NB4 (cell line): Measurements from ENCODE around the gene OR5AL1.

ENCODE experiments used
- CTCF ChIP-seq: IDR thresholded peaks from one replicate; pipeline ENCODE4 v1.5.1; 2012; ENCODE audit warnings: low read depth, low read length
- MAX ChIP-seq: IDR thresholded peaks from 2 replicates; pipeline ENCODE4 v1.6.1; 2011; ENCODE audit warnings: low read depth, low read length
- MYC ChIP-seq: IDR thresholded peaks from 2 replicates; pipeline ENCODE4 v1.6.1; 2011; ENCODE audit warnings: low read depth, low read length
- POLR2A ChIP-seq: IDR thresholded peaks from 2 replicates; pipeline ENCODE4 v1.6.1; 2011; ENCODE audit warnings: mild to moderate bottlenecking; ENCODE audit not compliant: insufficient read length; ENCODE audit errors: extremely low read depth

GRCh38 chr11:56375324-56375723, 37.2 kb upstream of the OR5AL1 start, which contains the start of gene OR8U1:
- TF ChIP-seq CTCF (no peak), MAX (no peak), POLR2A (no peak), MYC (no peak)
